ENCODE results near the gene PHF2. TPM values are rescaled to one million over a fixed set of nuclear protein-coding genes. Genes with fewer than 3 reads are reported as not detected.

The PHF2 gene
- total and polyA plus RNA-seq, 2 of the 4 experiments (the other 2 are of a cell fraction): 5.9 to 9.5 TPM

DNA sequence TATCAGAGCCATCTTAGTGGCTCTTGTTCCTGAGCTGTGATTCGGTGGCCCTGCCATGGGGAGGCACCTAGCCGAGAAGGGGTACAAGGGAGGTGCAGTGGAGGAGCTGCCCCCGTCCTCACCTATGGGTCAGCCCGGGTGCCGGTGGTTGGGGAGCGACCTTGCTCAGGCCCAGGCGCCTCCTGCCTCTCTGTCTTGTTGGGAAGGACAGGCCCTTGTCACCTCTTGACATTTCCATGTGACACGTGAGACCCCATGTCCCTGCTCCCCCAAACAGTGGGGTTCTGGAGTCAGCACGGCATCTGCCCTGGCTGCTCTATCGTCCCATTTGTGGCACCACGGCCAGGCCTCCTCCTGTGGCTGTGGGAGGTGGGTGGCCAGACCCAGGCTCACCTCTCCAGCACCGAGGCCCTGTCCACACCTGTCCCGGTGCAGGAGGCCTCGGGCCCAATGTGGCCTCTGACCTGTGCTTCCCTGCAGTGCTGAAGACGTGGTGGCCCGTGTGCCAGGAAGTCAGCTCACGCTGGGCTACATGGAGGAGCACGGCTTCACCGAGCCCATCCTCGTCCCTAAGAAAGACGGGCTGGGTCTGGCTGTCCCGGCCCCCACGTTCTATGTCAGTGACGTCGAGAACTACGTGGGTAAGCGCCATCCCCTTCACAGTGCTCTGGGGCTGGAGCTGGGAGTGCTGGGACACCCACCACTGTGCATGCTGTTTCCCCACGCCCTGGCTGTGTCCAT is 68.9 kb downstream of the PHF2 start:
- TF ChIP-seq RCOR1 (IDR thresholded peaks at IDR 0.05; ENCODE audit: insufficient replicate concordance, low read length) (no peak), SMC3 (IDR thresholded peaks at IDR 0.05; ENCODE audit: low read depth, low read length) (no peak), CHD1 (IDR thresholded peaks at IDR 0.05; ENCODE audit: low read depth, low read length) (no peak), MAFK (IDR thresholded peaks at IDR 0.05; ENCODE audit: low read depth, low read length) (no peak), USF2 (IDR thresholded peaks at IDR 0.05; ENCODE audit: low read depth, low read length) (no peak)
- in situ Hi-C loops (cut with MboI; ENCODE audit: low sequenced_read_pairs): no loop called here
- CTCF ChIA-PET: no interaction called here

More for the DNA sequence above, 68.9 kb downstream of the PHF2 start:
- Histone ChIP-seq H3K4me3 (ENCODE audit: insufficient read depth, low read depth, low read length) (no peak overlapping the region), H3K23ac (ENCODE audit: low read depth, low read length) (no peak overlapping the region), H4K20me1 (ENCODE audit: insufficient read depth, low read length) (peaks cover 13% of the 10 kb centered on the region; the same call in 1 of the 2 replicates), H3K79me1 (ENCODE audit: low read depth in 1 of 2, low read length in 2 of 2) (peaks cover 0 to 20% of the 10 kb centered on the region in 2 experiments; a peak in 3 of 4 replicates), H3K27ac (ENCODE audit: insufficient read depth, low read length) (no peak overlapping the region), H2AK5ac (ENCODE audit: low read depth, low read length) (no peak overlapping the region), H4K91ac (ENCODE audit: insufficient read depth, low read depth, low read length) (no peak overlapping the region), H3K9me1 (ENCODE audit: insufficient read depth, low read length) (peaks cover 17% of the 10 kb centered on the region), H3K14ac (replicated peaks; ENCODE audit: low read depth, low read length) (no peak overlapping the region), H2BK120ac (ENCODE audit: low read depth, low read length) (no peak overlapping the region), H3K4me2 (ENCODE audit: low read depth, low read length) (no peak overlapping the region), H3K4me1 (ENCODE audit: control insufficient read depth, insufficient read depth, low read length) (peaks cover 3% of the 10 kb centered on the region; the same call in 1 of the 2 replicates), H2AK9ac (replicated peaks; ENCODE audit: low read depth, low read length, poor library complexity) (no peak overlapping the region), H3K4ac (ENCODE audit: low read depth, low read length) (no peak overlapping the region), H2BK5ac (ENCODE audit: low read depth, low read length, poor library complexity, severe bottlenecking) (no peak overlapping the region), H3K36me3 (ENCODE audit: control insufficient read depth, insufficient read depth, low read length) (peaks cover 34% of the 10 kb centered on the region), H3K9ac (ENCODE audit: low read depth, low read length) (no peak overlapping the region), H3K56ac (ENCODE audit: extremely low read depth, insufficient read depth, low read length) (no peak overlapping the region), H2AFZ (replicated peaks; ENCODE audit: low read length, poor library complexity) (no peak overlapping the region), H4K8ac (ENCODE audit: low read depth in 2 of 2, low read length in 2 of 2) (no peak overlapping the region), H2BK15ac (ENCODE audit: low read depth, low read length) (no peak overlapping the region), H3K27me3 (ENCODE audit: control insufficient read depth, insufficient read depth, low read length) (no peaks in the 10 kb centered on the region), H2BK20ac (ENCODE audit: low read depth, low read length) (no peak overlapping the region), H3K18ac (ENCODE audit: low read depth, low read length) (no peak overlapping the region), H3K9me3 (ENCODE audit: control insufficient read depth, insufficient read depth, low read length) (no peaks in the 10 kb centered on the region), H4K5ac (ENCODE audit: low read depth, low read length) (no peak overlapping the region)
- no TSS peak for BruUV-seq (replicated peaks)
- DNase-seq: no peak
- intact Hi-C loops (cut with micrococcal nuclease) (no loop called here), dilution Hi-C loops (cut with HindIII; ENCODE audit: low sequenced_read_pairs, unreplicated experiment) (no loop called here)
- no peak for ATAC-seq (ENCODE audit: low read depth)
- POLR2A ChIA-PET (ENCODE audit: unreplicated experiment): no interaction called here
- 93% methylated on average over 19 of the region's 28 CpGs; no CpG with 5 or more reads in 1 of the 2 experiments for WGBS, 2 experiments (ENCODE audit: extremely low coverage in 2 of 2, insufficient read length in 1 of 2)
